HCT116 (cell line): Measurements from ENCODE around the gene STYXL1. TPM values are rescaled to one million over a fixed set of nuclear protein-coding genes. Genes with fewer than 3 reads are reported as not detected.

Source experiments
- ATAC-seq: fragments of 200-7000 bp; cut with Tn5 transposase; 2 replicates; pipeline ENCODE4 v1.9.1; 2020; ENCODE audit warnings: mild to moderate bottlenecking, moderate library complexity
- BruUV-seq: library from RNA; stranded (reverse); fragments of 400-500 nt; replicated peaks from 2 replicates; lab custom pipeline; 2021; lab: Mats Ljungman, UMichigan
- CTCF ChIA-PET: fragments of 300-600 bp; sonication (Branson Sonifier 250); formaldehyde crosslinking; loops from one replicate; lab custom pipeline; 2021; ENCODE audit warnings: antibody characterized with exemption; lab: Charles Lee
- POLR2A ChIA-PET: fragments of 300-600, 350-600 bp; sonication (Branson Sonifier 250); formaldehyde crosslinking; loops from one replicate; lab custom pipeline; 2021; ENCODE audit warnings: antibody characterized with exemption; lab: Charles Lee
- RAD21 ChIA-PET, 2 experiments: fragments of 300-600 bp; sonication (Branson Sonifier 250); formaldehyde crosslinking; loops; one replicate each; lab custom pipeline; 2023; ENCODE audit warnings: low total read pairs in 2 of 2; ENCODE audit not compliant: uncharacterized antibody in 2 of 2, unreplicated experiment in 2 of 2, low non-redundant PET in 1 of 2; lab: Charles Lee
- DNase-seq: peaks from one replicate; pipeline ENCODE4 v3.0.0-alpha.2; 2010; ENCODE audit warnings: low read depth, low spot score
- H2AFZ ChIP-seq: fragments of 200-600 bp; shearing (Covaris generic), sonication (generic); 2 replicates; pipeline ENCODE4 v1.6.1; 2017; ENCODE audit warnings: low read depth, mixed run types, mixed read lengths, antibody characterized with exemption, low read length; ENCODE audit not compliant: poor library complexity, severe bottlenecking
- H3K27ac ChIP-seq: 2 replicates; pipeline ENCODE4 v1.5.1; 2012; ENCODE audit warnings: low read depth, low read length
- H3K27me3 ChIP-seq: fragments of 200-600 bp; sonication (generic); 2 replicates; pipeline ENCODE4 v1.6.1; 2016; ENCODE audit warnings: mixed run types, low read length, mixed read lengths; ENCODE audit not compliant: insufficient read depth
- H3K36me3 ChIP-seq, 2 experiments: fragments of 200-500 bp in 1 of 2; fragments of 200-600 bp in 1 of 2; sonication (Bioruptor generic) in 1 of 2; sonication (generic) in 1 of 2; 2 replicates each; pipeline versions ENCODE4 v1.5.1 to v1.6.1; 2014 to 2016; ENCODE audit warnings: low read length in 2 of 2, inconsistent platforms in 1 of 2, mixed read lengths in 1 of 2, mixed run types in 1 of 2; ENCODE audit not compliant: insufficient read depth in 2 of 2, control insufficient read depth in 1 of 2
- H3K4me1 ChIP-seq, 2 experiments: fragments of 200-600 bp in 1 of 2; sonication (generic) in 1 of 2; 2 replicates each; pipeline versions ENCODE4 v1.5.1 to v1.6.1; 2012 to 2017; ENCODE audit warnings: low read length in 2 of 2, inconsistent platforms in 1 of 2, mild to moderate bottlenecking in 1 of 2, mixed read lengths in 1 of 2, mixed run types in 1 of 2, moderate library complexity in 1 of 2; ENCODE audit not compliant: insufficient read depth in 2 of 2, control insufficient read depth in 1 of 2
- H3K4me2 ChIP-seq: fragments of 200-600 bp; sonication (generic); 2 replicates; pipeline ENCODE4 v1.6.1; 2017; ENCODE audit warnings: mixed run types, low read length, mixed read lengths
- H3K4me3 ChIP-seq, 2 experiments: fragments of 200-600 bp in 1 of 2; sonication (generic) in 1 of 2; replicated peaks in 1 of 2; 2 replicates each; pipeline ENCODE4 v1.5.1; 2011 to 2016; ENCODE audit warnings: low read length in 2 of 2, control low read depth in 1 of 2, low read depth in 1 of 2, mild to moderate bottlenecking in 1 of 2, mixed read lengths in 1 of 2, mixed run types in 1 of 2
- H3K79me2 ChIP-seq: fragments of 200-600 bp; sonication (generic); 2 replicates; pipeline ENCODE4 v1.6.1; 2017; ENCODE audit warnings: mild to moderate bottlenecking, mixed run types, low read length, moderate library complexity, mixed read lengths; ENCODE audit not compliant: insufficient read depth
- H3K9ac ChIP-seq: fragments of 200-600 bp; sonication (generic); 2 replicates; pipeline ENCODE4 v1.6.1; 2016; ENCODE audit warnings: low read length, mixed read lengths
- H3K9me2 ChIP-seq: fragments of 200-600 bp; sonication (generic), shearing (Covaris generic); 2 replicates; pipeline ENCODE4 v1.6.1; 2017; ENCODE audit warnings: mixed run types, mild to moderate bottlenecking, moderate library complexity; ENCODE audit not compliant: insufficient read depth
- H3K9me3 ChIP-seq, 2 experiments: fragments of 200-500 bp in 1 of 2; fragments of 200-600 bp in 1 of 2; sonication (Bioruptor generic) in 1 of 2; sonication (generic) in 1 of 2; 2 replicates each; pipeline ENCODE4 v1.6.1; 2014 to 2017; ENCODE audit warnings: low read length in 2 of 2, mixed read lengths in 2 of 2, inconsistent platforms in 1 of 2, low read depth in 1 of 2, mild to moderate bottlenecking in 1 of 2, mixed run types in 1 of 2, moderate library complexity in 1 of 2; ENCODE audit not compliant: control insufficient read depth in 1 of 2, insufficient read depth in 1 of 2
- H4K20me1 ChIP-seq: fragments of 200-600 bp; sonication (generic), shearing (Covaris generic); 2 replicates; pipeline ENCODE4 v1.6.1; 2017; ENCODE audit warnings: mixed run types, mild to moderate bottlenecking, moderate library complexity; ENCODE audit not compliant: insufficient read depth
- ATF3 ChIP-seq: IDR thresholded peaks from 2 replicates; pipeline ENCODE4 v1.6.1; 2012
- CBX3 ChIP-seq: IDR thresholded peaks from 2 replicates; pipeline ENCODE4 v1.6.1; 2012; ENCODE audit warnings: low read depth
- CEBPB ChIP-seq: IDR thresholded peaks from 2 replicates; pipeline ENCODE4 v1.6.1; 2012; ENCODE audit warnings: low read depth
- CTCF ChIP-seq, 3 experiments: fragments of 200-600 bp in 1 of 3; sonication (generic) in 1 of 3; IDR thresholded peaks in 2 of 3; conservative IDR thresholded peaks in 1 of 3; 2 replicates each; pipeline ENCODE4 v1.5.1; 2012 to 2017; ENCODE audit warnings: low read depth in 2 of 3, low read length in 2 of 3, antibody characterized with exemption in 1 of 3, borderline replicate concordance in 1 of 3, control low read depth in 1 of 3, mild to moderate bottlenecking in 1 of 3, mixed read lengths in 1 of 3, mixed run types in 1 of 3, moderate library complexity in 1 of 3; ENCODE audit not compliant: insufficient read depth in 1 of 3
- ELF1 ChIP-seq: IDR thresholded peaks from 2 replicates; pipeline ENCODE4 v1.6.1; 2012; ENCODE audit warnings: low read depth, borderline replicate concordance
- EZH2 ChIP-seq: fragments of 200-600 bp; sonication (generic); IDR thresholded peaks from 2 replicates; pipeline ENCODE4 v1.6.1; 2017; ENCODE audit warnings: antibody characterized with exemption, mixed run types
- EZH2phosphoT487 ChIP-seq: fragments of 200-600 bp; IDR thresholded peaks from 2 replicates; pipeline ENCODE4 v1.6.1; 2018; ENCODE audit warnings: antibody characterized with exemption, borderline replicate concordance
- FOSL1 ChIP-seq: IDR thresholded peaks from 2 replicates; pipeline ENCODE4 v1.6.1; 2012; ENCODE audit warnings: low read depth
- JUND ChIP-seq: IDR thresholded peaks from 2 replicates; pipeline ENCODE4 v1.6.1; 2012
- MAX ChIP-seq: IDR thresholded peaks from 2 replicates; pipeline ENCODE4 v1.6.1; 2012
- POLR2A ChIP-seq: IDR thresholded peaks from 2 replicates; pipeline ENCODE4 v1.7.0; 2011; ENCODE audit warnings: borderline replicate concordance; ENCODE audit not compliant: insufficient read depth, insufficient read length; ENCODE audit errors: extremely low read depth
- POLR2AphosphoS5 ChIP-seq: IDR thresholded peaks from 2 replicates; pipeline ENCODE4 v1.6.1; 2011; ENCODE audit warnings: mild to moderate bottlenecking, low read depth, low read length, moderate library complexity
- RAD21 ChIP-seq: IDR thresholded peaks from 2 replicates; pipeline ENCODE4 v1.6.1; 2012; ENCODE audit warnings: low read depth, mild to moderate bottlenecking
- SIN3A ChIP-seq: IDR thresholded peaks from 2 replicates; pipeline ENCODE4 v1.6.1; 2012; ENCODE audit warnings: low read depth
- SP1 ChIP-seq: IDR thresholded peaks from 2 replicates; pipeline ENCODE4 v1.6.1; 2012; ENCODE audit warnings: low read depth
- SRF ChIP-seq: IDR thresholded peaks from 2 replicates; pipeline ENCODE4 v1.6.1; 2012; ENCODE audit warnings: low read depth
- TCF7L2 ChIP-seq: IDR thresholded peaks from 2 replicates; pipeline ENCODE4 v1.7.0; 2011; ENCODE audit warnings: borderline replicate concordance, inconsistent platforms; ENCODE audit not compliant: insufficient read depth, insufficient read length; ENCODE audit errors: extremely low read depth
- YY1 ChIP-seq: IDR thresholded peaks from 2 replicates; pipeline ENCODE4 v1.6.1; 2011; ENCODE audit warnings: low read length, low read depth, moderate library complexity, mild to moderate bottlenecking; ENCODE audit not compliant: insufficient replicate concordance; ENCODE audit errors: extremely low read depth
- ZBTB33 ChIP-seq: IDR thresholded peaks from 2 replicates; pipeline ENCODE4 v1.6.1; 2011; ENCODE audit warnings: mild to moderate bottlenecking, low read length, moderate library complexity; ENCODE audit not compliant: insufficient replicate concordance; ENCODE audit errors: extremely low read depth
- ZFX ChIP-seq: fragments of 450-650 bp; IDR thresholded peaks from 2 replicates; pipeline ENCODE4 v1.6.1; 2017
- intact Hi-C: fragments of 100-400 bp; cut with micrococcal nuclease; formaldehyde crosslinking; loops from 2 replicates; pipeline ENCODE4 v1.10.0; 2022
- total RNA-seq: library from RNA; stranded (reverse); gene quantifications from one replicate; pipeline ENCODE4 v1.2.1, GENCODE V29; 2021; ENCODE audit not compliant: unreplicated experiment

Gene STYXL1
- total RNA-seq, 1 experiment from 2014 or later: 32.5 TPM

DNA sequence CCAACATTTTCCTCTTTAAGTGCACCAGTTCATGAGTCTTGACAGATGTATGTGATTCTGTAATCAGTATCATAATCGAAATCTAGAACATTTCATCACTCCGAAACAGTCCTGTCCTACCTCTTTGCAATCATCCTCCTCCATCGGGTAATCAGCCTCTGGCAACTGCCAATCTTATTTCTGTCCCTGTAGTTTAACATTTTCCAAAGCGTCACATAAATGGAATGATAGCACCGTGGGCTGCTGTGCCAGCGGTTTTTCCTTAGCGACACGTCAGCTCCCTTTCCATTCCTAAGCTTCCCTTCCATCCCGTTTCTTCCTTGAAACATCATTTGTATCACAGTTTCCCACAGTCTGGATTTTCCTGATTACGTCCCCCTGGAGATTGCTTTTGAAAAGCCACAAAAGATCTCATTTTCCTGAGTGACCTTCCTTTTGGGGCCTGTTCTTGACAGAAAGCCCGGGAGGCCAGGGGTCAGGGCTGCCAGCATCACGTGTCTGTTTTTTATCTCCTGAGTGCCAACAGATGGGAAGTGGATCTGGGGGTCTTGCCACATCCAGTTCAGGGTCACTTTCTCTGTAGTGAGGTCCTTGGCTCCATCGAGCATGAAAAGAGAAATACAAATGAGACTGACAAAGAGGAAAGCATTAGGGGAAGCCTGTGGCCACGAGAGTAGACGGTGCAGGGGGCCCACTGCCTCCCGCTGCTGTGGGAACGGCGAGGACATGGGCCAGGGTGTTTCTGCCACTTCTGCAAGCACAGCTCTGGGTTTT, 85.0 kb downstream of the STYXL1 start:
- no peak for TF ChIP-seq TCF7L2
- no peak for TF ChIP-seq ZFX
- TF ChIP-seq YY1: no peak
- no peak for TF ChIP-seq RAD21
- no peak for TF ChIP-seq MAX
- no peak for TF ChIP-seq ATF3
- TF ChIP-seq SP1: no peak
- no peak for TF ChIP-seq EZH2
- no peak for TF ChIP-seq JUND
- no peak for TF ChIP-seq FOSL1
- TF ChIP-seq POLR2AphosphoS5: no peak
- no peak for TF ChIP-seq CBX3
- TF ChIP-seq SIN3A: no peak
- TF ChIP-seq CTCF (IDR thresholded peaks at IDR 0.05 in 2 of 3, conservative IDR thresholded peaks at IDR 0.05 in 1 of 3; ENCODE audit: borderline replicate concordance in 1 of 3, insufficient read depth in 1 of 3, low read depth in 2 of 3, low read length in 2 of 3): no peak
- no peak for TF ChIP-seq EZH2phosphoT487
- TF ChIP-seq POLR2A: no peak
- no peak for TF ChIP-seq ZBTB33
- no peak for TF ChIP-seq SRF
- TF ChIP-seq ELF1: no peak
- TF ChIP-seq CEBPB: no peak

More for the DNA sequence above, 85.0 kb downstream of the STYXL1 start:
- ChIA-PET POLR2A (no interaction called here), CTCF (no interaction called here), RAD21 (no interaction called here)
- BruUV-seq: no TSS peak
- Histone ChIP-seq H3K27me3 (no peaks in the 10 kb centered on the region), H3K4me3 (no peak overlapping the region), H3K4me2 (no peak overlapping the region), H3K27ac (no peak overlapping the region), H4K20me1 (no peaks in the 10 kb centered on the region), H3K36me3 (peaks cover 1 to 2% of the 10 kb centered on the region in 2 experiments; a peak in 2 of 4 replicates), H3K9me2 (no peaks in the 10 kb centered on the region), H3K9ac (no peak overlapping the region), H2AFZ (no peak overlapping the region), H3K9me3 (no peaks in the 10 kb centered on the region), H3K79me2 (no peaks in the 10 kb centered on the region), H3K4me1 (peaks cover 0 to under 1% of the 10 kb centered on the region in 2 experiments; a peak in 1 of 4 replicates)
- no peak for DNase-seq
- ATAC-seq: no peak
- intact Hi-C loops: no loop called here
